Left kidney (tissue), 8 donors: Measurements from ENCODE around the gene TTC21B. TPM values are rescaled to one million over a fixed set of nuclear protein-coding genes. Genes with fewer than 3 reads are reported as not detected.
"Not testable (repeated sequence)": the region's sequence is repeated elsewhere in the genome, so short reads cannot be mapped to it uniquely, and the experiment has no call there.

Experiments
- DNase-seq: peaks from one replicate; pipeline ENCODE4 v3.0.0-alpha.2; 2013
- long read RNA-seq, 8 donors: transcript quantifications; one replicate each; lab custom pipeline, GENCODE V29; 2026
- polyA plus RNA-seq: library from polyadenylated mRNA; unstranded; fragments of 120-200 nt; gene quantifications from one replicate; pipeline ENCODE4 v1.2.1, GENCODE V29; 2013; ENCODE audit not compliant: insufficient read length

TTC21B gene
- polyA plus RNA-seq = 40.4 TPM
- long read RNA-seq, donor 1, partial matches to known transcripts = 0 of 1 reads
- long read RNA-seq, donor 1, other reads (novel, unspliced or antisense) = 0 of 1 reads
- long read RNA-seq, donor 2, full-length matches to known transcripts = 4 of 15 reads
- long read RNA-seq, donor 2, partial matches to known transcripts = 11 of 15 reads
- long read RNA-seq, donor 2, other reads (novel, unspliced or antisense) = 0 of 15 reads
- long read RNA-seq, donor 3, full-length matches to known transcripts = 3 of 14 reads
- long read RNA-seq, donor 3, partial matches to known transcripts = 11 of 14 reads
- long read RNA-seq, donor 3, other reads (novel, unspliced or antisense) = 0 of 14 reads
- long read RNA-seq, donor 4 = 0 reads
- long read RNA-seq, donor 5, full-length matches to known transcripts = 2 of 2 reads
- long read RNA-seq, donor 5, partial matches to known transcripts = 0 of 2 reads
- long read RNA-seq, donor 5, other reads (novel, unspliced or antisense) = 0 of 2 reads
- long read RNA-seq, donor 6, full-length matches to known transcripts = 3 of 3 reads
- long read RNA-seq, donor 6, partial matches to known transcripts = 0 of 3 reads
- long read RNA-seq, donor 6, other reads (novel, unspliced or antisense) = 0 of 3 reads
- long read RNA-seq, donor 7, full-length matches to known transcripts = 3 of 3 reads
- long read RNA-seq, donor 7, partial matches to known transcripts = 0 of 3 reads
- long read RNA-seq, donor 7, other reads (novel, unspliced or antisense) = 0 of 3 reads
- long read RNA-seq, donor 8 = 0 reads

- peak; percentile 93 for DNase-seq
Measured at GRCh38 chr2:165953655-165954606, at the start of gene TTC21B. Gene TTC21B (minus strand): TSS chr2:165953776. CDS start chr2:165953705, 71 bp downstream.

GRCh38 chr2:166000401-166000800 lies 46.8 kb upstream of the TTC21B start:
- DNase-seq = no peak

GRCh38 chr2:165990846-165991245 lies 37.3 kb upstream of the TTC21B start:
- no peak for DNase-seq

GRCh38 chr2:165989851-165990250 lies 36.3 kb upstream of the TTC21B start:
- no peak for DNase-seq

- DNase-seq = no peak
Measured at GRCh38 chr2:165985120-165985519, 31.5 kb upstream of the TTC21B start.

- DNase-seq = not testable (repeated sequence)
Measured at GRCh38 chr2:165972161-165972560, 18.6 kb upstream of the TTC21B start.

- peak; percentile 12 for DNase-seq
Measured at GRCh38 chr2:165970663-165971062, 17.1 kb upstream of the TTC21B start.

- no peak for DNase-seq
Measured at GRCh38 chr2:165969227-165969626, 15.7 kb upstream of the TTC21B start.

- DNase-seq = no peak
Measured at GRCh38 chr2:165967746-165968145, 14.2 kb upstream of the TTC21B start.

- DNase-seq = no peak
Measured at GRCh38 chr2:165961818-165962217, 8.2 kb upstream of the TTC21B start.

- no peak for DNase-seq
Measured at GRCh38 chr2:165959371-165959770, 5.8 kb upstream of the TTC21B start.

GRCh38 chr2:165958313-165958960 lies 4.9 kb upstream of the TTC21B start:
- no peak for DNase-seq

- DNase-seq = no peak
Measured at GRCh38 chr2:165957030-165957675, 3.6 kb upstream of the TTC21B start.

- DNase-seq = no peak
Measured at GRCh38 chr2:165953306-165953654, 296 bp downstream of the TTC21B start.

- peak; percentile 14 for DNase-seq
Measured at GRCh38 chr2:165952741-165953211, 800 bp downstream of the TTC21B start.

GRCh38 chr2:165952085-165952484 lies 1.5 kb downstream of the TTC21B start:
- DNase-seq = no peak

GRCh38 chr2:165950438-165950837 lies 3.1 kb downstream of the TTC21B start:
- no peak for DNase-seq

- no peak for DNase-seq
Measured at GRCh38 chr2:165941827-165942226, 11.7 kb downstream of the TTC21B start.

GRCh38 chr2:165938237-165938636 lies 15.3 kb downstream of the TTC21B start:
- no peak for DNase-seq

GRCh38 chr2:165933211-165933910 lies 20.2 kb downstream of the TTC21B start:
- no peak for DNase-seq
